NCI-H1694 (cell line): Measurements from ENCODE around the gene BLM.

ENCODE experiments used
- DNase-seq: peaks from one replicate; lab custom pipeline; 2025; lab: John Stamatoyannopoulos, UW

The BLM gene

GRCh38 chr15:90851114-90851513, 134.0 kb downstream of the BLM start:
- DNase-seq, result no peak

- no peak for DNase-seq
Measured at GRCh38 chr15:90851940-90852339, 134.8 kb downstream of the BLM start.

- DNase-seq, result no peak
Measured at GRCh38 chr15:90855139-90855538, 138.0 kb downstream of the BLM start.

- no peak for DNase-seq
Measured at GRCh38 chr15:90857337-90857736, 140.2 kb downstream of the BLM start.

- no peak for DNase-seq
Measured at GRCh38 chr15:90857883-90858443, 140.8 kb downstream of the BLM start.

- DNase-seq, result no peak
Measured at GRCh38 chr15:90859234-90860131, 142.3 kb downstream of the BLM start.

GRCh38 chr15:90860450-90860849, 143.3 kb downstream of the BLM start:
- no peak for DNase-seq

- no peak for DNase-seq
Measured at GRCh38 chr15:90860942-90861675, 144.0 kb downstream of the BLM start.

GRCh38 chr15:90862487-90862886, 145.3 kb downstream of the BLM start:
- DNase-seq, result no peak

- DNase-seq, result no peak
Measured at GRCh38 chr15:90862964-90863778, 146.0 kb downstream of the BLM start.

- no peak for DNase-seq
Measured at GRCh38 chr15:90863987-90864386, 146.8 kb downstream of the BLM start.

- DNase-seq, result no peak
Measured at GRCh38 chr15:90864507-90864906, 147.4 kb downstream of the BLM start.

- DNase-seq, result no peak
Measured at GRCh38 chr15:90865702-90866101, 148.6 kb downstream of the BLM start.
